EH (cell line): Measurements from ENCODE around the gene ZNF778.

Source experiments
- DNase-seq: peaks from one replicate; pipeline ENCODE4 v3.0.0-alpha.2; 2015; ENCODE audit warnings: low read depth

The ZNF778 gene

DNA sequence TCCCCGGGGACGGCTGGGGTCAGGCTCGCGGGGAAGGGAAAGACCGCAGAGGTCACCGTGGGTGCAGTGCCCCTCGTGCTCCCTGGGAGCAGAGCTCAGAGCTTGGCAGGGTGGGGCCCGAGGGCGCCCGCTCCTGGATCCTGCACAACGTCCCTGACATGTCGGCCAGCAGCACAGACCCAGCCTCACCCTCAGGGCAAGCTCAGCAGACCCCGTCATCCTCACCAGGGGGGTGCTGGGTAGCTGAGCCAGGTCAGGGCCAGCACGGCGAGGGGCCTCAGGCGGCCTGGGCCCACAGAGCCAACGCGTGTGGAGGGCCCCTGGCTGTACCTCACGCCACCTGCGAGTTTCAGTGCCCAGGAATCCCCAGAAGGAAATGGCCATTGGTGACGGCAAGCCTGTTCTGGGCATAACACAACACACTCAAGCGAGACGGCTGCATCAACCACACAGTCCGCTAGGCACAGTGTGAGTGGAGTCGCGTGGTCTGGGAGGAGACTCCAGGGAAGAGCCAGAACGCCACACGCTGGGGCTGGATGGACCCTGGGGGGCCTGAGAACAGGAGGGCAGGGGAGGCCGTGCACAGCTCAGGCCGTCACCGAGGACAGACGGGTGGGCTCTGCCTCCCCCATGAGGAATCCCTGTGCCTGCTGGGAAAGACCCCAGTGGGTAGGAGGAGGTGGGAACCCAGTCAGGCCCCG, 60.3 kb downstream of the ZNF778 start:
- DNase-seq, result no peak

- DNase-seq, result no peak
These were observed 61.1 kb downstream of the ZNF778 start for GRCh38 chr16:89278441-89279240.

- DNase-seq, result no peak
These were observed 62.4 kb downstream of the ZNF778 start for GRCh38 chr16:89279666-89280481.

- DNase-seq, result no peak
These were observed 63.2 kb downstream of the ZNF778 start for GRCh38 chr16:89280546-89281188.

DNA sequence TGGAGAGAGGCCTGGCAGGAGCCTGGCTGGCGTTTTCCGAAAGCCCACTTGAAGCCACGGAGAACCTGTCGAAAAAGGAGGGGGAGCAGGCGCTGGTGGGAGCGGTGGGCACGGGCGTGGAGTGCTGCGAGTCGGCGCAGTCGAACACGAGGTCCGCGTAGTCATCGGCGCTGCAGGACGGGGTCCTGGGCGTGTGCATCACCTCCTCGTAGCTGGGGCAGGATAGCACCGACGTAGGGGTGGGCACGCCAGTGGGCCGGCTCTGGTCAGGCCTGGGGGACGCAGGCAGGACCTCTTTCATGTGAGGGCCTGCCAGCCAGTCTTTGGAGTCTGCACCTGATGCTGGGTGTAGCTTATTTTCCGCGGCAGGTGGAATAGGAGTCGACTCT, 63.7 kb downstream of the ZNF778 start:
- no peak for DNase-seq

DNA sequence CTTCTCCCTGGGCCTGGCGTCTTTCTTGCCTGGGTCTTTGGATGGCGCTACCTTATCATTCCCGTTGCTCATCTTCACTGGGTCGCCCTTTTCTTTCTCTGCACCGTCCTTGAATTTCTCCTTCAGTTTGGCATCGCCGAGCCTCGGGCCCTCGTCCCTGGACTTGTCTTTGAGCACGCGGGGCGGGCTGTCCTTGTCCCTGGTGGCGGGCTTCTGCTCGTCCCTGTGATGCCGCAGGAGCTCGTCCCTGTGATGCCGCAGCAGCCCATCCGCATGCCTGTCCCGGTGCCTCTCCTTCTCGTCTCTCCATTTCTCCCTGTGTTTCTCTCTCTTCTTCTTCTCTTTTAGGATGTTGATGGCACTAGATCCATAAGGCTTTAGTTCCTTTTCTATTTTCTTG, 64.3 kb downstream of the ZNF778 start:
- DNase-seq, result no peak

DNA sequence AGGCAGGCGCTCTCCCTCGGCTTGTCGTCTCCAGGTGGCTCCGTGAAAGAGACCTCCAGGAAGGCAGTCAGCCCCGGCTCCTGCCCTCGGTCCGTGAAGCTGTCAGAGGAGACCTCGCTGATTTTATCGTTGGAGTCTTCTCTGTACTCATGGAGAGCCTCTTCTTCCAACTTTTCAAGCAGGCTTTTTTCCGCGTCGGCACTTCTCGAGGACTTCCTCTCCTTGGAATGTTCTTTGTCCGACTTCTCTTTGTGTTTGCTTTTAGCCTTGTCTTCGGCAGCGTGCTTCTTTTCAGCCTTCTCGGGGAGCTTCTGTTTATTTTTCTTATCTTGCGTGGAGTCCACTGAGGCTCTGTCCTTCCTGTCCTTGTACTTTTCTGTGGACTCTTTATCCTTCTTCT, 65.0 kb downstream of the ZNF778 start:
- DNase-seq, result no peak

GRCh38 chr16:89283449-89283848, 65.9 kb downstream of the ZNF778 start:
- DNase-seq, result no peak

DNA sequence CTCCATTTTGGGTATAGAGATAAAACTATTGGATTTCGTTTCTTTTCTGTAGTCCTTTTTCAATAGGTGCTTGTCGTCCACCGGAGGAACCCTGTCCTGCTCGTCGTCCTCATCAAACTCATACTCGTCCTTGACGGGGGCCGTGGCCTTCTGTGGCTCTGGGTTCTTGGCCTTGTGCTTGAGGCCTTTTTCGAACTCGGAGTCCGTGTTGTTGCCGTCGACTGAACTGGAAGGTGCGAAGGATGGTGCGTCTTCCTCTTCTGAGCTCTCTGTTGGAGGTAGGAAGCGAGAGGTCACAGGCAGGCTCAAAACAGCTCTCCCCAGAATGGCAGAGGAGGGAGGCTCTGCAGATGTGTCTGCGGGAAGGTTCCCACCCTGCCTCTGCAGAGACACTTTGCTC, 67.9 kb downstream of the ZNF778 start:
- no peak for DNase-seq

GRCh38 chr16:89286096-89286495, 68.6 kb downstream of the ZNF778 start:
- DNase-seq, result no peak
